GM19438 (cell line): ENCODE results near the gene KRTAP5-1.
A peak's percentile ranks its signal among the peaks of the same experiment; 100 is the strongest.
"Not testable (repeated sequence)": the region's sequence is repeated elsewhere in the genome, so short reads cannot be mapped to it uniquely, and the experiment has no call there.

Experiments
- ATAC-seq: cut with Tn5 transposase; IDR thresholded peaks from one replicate; pipeline ENCODE4 v1.9.1; 2021; ENCODE audit warnings: low read depth; ENCODE audit not compliant: unreplicated experiment

The KRTAP5-1 gene, protein sequence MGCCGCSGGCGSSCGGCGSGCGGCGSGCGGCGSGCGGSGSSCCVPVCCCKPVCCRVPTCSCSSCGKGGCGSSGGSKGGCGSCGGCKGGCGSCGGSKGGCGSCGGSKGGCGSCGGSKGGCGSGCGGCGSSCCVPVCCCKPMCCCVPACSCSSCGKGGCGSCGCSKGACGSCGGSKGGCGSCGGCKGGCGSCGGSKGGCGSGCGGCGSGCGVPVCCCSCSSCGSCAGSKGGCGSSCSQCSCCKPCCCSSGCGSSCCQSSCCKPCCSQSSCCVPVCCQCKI

DNA sequence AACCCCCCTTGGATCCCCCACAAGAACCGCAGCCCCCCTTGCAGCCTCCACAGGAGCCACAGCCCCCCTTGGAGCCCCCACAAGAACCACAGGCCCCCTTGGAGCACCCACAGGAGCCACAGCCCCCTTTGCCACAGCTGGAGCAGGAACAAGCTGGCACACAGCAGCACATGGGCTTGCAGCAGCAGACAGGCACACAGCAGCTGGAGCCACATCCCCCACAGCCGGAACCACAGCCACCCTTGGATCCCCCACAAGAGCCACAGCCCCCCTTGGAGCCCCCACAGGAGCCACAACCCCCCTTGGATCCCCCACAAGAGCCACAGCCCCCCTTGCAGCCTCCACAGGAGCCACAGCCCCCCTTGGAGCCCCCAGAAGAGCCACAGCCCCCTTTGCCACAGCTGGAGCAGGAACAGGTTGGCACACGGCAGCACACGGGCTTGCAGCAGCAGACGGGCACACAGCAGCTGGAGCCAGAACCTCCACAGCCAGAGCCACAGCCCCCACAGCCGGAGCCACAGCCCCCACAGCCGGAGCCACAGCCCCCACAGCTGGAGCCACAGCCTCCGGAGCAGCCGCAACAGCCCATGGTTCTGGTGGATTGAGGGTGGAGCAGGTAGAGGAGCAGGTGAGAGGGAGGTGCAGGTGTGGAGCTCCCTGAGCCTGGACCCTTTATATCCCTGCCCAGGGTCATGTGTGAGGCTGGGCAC lies at the start of gene KRTAP5-1:
TSS of gene KRTAP5-1 (minus strand) at position 623 of the 710 bp plus-strand sequence. CDS start at position 589, 34 bp downstream.
- not testable (repeated sequence) for ATAC-seq

DNA sequence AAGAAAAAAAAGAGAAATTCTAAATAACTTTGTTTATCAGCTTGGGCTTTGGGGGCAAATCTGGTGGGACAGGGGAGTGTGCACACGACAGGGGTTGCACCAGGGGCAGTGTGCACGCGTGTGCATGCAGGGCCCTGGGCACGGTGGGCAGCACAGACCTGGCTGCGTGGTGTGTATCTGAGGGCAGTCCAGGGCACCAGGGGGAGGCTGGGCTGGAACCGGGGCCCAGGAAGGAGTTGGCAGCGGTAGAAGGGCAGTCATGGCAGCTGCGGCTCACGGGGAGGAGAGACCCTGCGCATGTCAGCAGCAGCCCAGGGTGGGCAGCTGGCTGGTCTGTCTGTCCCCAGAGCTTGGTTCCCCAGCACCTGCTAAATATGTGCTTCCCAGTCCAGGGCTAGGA lies 48.8 kb upstream of the KRTAP5-1 start:
- ATAC-seq = no peak

GRCh38 chr11:1632053-1632714 lies 47.1 kb upstream of the KRTAP5-1 start:
- ATAC-seq = no peak

GRCh38 chr11:1631066-1631568 lies 46.0 kb upstream of the KRTAP5-1 start:
- ATAC-seq = no peak

GRCh38 chr11:1630271-1630670 lies 45.2 kb upstream of the KRTAP5-1 start:
- ATAC-seq = no peak

DNA sequence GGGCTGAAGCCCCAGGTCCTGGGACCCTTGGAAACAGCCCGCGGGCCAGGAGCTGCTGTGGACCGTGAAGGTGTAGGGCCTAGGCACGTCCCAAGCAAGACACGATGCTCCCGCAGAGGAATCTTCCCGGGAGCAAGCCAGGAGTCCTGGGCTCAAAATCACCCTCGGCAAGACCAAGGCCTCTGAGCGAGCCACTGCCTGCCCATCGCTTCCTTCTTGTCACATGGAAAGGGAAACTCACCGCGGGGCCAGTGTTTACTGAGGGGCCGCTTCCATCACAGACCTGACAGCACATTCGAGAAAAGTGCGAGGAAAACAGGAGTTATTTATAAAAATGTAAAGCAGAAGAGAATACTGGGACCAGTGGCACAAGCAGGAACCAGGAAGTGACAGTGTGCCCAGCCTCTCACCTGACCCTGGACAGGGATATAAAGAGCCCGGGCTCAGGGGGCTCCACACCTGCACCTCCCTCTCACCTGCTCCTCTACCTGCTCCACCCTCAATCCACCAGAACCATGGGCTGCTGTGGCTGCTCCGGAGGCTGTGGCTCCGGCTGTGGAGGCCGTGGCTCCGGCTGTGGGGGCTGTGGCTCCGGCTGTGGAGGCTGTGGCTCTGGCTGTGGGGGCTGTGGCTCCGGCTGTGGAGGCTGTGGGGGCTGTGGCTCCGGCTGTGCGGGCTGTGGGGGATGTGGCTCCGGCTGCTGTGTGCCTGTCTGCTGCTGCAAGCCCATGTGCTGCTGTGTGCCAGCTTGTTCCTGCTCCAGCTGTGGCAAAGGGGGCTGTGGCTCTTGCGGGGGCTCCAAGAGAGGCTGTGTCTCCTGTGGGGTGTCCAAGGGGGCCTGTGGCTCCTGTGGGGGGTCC lies 44.5 kb upstream of the KRTAP5-1 start, which contains the start of gene KRTAP5-5:
TSS of gene KRTAP5-5 (plus strand) at position 450 of the 860 bp plus-strand sequence. CDS start at position 516, 66 bp downstream.
- ATAC-seq = no peak

DNA sequence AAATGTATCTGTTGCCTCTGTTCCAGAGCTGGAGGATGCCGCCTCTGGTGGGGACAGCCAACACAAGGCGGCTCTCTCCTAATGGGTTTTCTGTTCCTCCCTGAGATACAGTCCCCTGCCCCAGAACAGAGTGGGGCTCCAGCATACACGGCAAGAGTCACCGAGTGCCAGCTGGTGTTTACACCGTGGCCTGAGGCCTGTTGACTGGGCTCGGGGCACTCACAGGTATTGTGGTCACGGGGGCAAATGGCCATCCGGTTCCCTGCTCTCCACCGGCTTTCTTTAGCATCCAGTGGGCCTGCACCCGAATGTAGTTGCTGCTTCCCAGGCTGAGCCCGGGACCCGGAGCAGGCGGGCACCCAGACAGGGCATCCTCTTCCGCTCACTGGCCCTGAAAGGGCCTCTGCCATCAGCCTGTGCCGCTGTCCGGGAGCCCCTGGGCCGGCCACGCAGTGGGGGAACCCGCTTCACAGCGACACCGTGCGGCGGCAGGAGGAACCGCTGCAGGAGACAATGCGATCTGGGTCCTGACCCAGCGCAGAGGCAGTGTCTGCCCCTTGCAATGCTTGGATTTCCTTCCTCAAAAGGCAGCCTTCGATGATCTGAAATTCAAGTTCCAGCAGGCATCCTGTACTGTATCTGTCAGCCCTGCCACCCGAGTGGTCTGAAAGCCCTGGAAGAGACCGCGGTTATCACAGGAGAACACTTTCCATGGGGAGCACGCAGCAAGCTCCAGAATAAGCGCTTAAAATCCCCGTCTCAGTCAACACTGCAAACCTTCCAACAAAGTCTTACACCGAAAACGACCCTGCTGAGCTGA lies 43.6 kb upstream of the KRTAP5-1 start:
- no peak for ATAC-seq

- no peak for ATAC-seq
Measured at GRCh38 chr11:1625541-1625940, 40.5 kb upstream of the KRTAP5-1 start.

DNA sequence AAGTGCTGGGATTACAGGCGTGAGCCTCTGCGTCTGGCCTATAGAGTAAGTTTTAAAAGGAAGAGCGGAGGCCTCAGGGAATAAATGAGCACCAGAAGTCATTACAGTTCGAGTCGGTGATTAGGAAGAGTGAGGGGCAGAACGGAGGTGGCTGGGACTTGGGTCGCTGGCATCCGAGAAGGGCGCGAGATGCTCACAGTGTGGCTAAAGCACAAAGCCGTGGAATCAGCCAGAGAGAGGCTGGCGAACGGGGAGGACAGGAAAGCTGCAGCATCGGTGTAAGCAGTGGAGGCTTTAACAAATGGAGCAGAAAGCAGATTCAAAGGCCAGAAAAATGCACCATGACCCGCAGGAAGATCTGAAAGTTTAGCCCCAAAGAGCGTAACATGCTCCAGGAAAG lies 39.5 kb upstream of the KRTAP5-1 start:
- ATAC-seq = no peak

GRCh38 chr11:1623716-1624115 lies 38.6 kb upstream of the KRTAP5-1 start:
- ATAC-seq = no peak

DNA sequence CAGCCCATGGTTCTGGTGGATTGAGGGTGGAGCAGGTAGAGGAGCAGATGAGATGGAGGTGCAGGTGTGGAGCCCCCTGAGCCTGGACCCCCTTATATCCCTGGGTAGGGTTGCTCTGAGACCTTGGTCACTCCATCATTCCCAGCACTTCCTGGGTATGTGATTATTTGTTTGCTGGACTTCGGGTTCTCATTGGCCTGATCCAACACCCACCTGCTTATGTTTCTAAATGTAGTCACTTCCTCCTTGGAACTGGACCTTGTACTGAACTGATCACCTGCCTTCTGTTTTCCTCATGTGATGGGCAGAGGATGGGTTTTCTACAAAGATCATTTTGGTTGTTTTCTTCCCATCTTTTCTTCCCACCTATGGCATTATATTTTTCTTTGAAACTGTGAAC lies 37.0 kb upstream of the KRTAP5-1 start, which contains the start of gene KRTAP5-4:
TSS of gene KRTAP5-4 (minus strand) at position 53 of the 400 bp plus-strand sequence. CDS start at position 8, 45 bp downstream.
- no peak for ATAC-seq

- no peak for ATAC-seq
Measured at GRCh38 chr11:1619449-1619848, 34.4 kb upstream of the KRTAP5-1 start.

- ATAC-seq = no peak
Measured at GRCh38 chr11:1618231-1618630, 33.1 kb upstream of the KRTAP5-1 start.

DNA sequence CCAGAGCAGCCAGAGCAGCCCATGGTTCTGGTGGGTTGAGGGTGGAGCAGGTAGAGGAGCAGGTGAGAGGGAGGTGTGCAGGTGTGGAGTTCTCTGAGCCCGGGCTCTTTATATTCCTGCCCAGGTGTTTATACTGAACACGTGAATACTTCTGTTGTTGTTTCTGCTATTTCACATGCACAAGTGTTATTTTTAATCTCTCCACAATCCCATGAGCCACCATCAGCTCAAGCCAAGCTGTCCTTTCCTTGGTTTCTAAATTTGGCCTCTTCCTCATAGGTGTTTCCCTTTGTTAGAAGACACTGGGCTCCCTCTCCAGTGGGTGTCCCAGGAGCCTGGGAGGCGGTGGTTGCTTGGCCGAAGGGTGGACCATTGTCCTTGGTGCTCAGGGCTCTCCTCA lies 23.3 kb upstream of the KRTAP5-1 start, which contains the start of gene KRTAP5-3:
TSS of gene KRTAP5-3 (minus strand) at position 101 of the 400 bp plus-strand sequence. CDS start at position 23, 78 bp downstream.
- no peak for ATAC-seq

GRCh38 chr11:1607901-1608300 lies 22.8 kb upstream of the KRTAP5-1 start:
- not testable (repeated sequence) for ATAC-seq

DNA sequence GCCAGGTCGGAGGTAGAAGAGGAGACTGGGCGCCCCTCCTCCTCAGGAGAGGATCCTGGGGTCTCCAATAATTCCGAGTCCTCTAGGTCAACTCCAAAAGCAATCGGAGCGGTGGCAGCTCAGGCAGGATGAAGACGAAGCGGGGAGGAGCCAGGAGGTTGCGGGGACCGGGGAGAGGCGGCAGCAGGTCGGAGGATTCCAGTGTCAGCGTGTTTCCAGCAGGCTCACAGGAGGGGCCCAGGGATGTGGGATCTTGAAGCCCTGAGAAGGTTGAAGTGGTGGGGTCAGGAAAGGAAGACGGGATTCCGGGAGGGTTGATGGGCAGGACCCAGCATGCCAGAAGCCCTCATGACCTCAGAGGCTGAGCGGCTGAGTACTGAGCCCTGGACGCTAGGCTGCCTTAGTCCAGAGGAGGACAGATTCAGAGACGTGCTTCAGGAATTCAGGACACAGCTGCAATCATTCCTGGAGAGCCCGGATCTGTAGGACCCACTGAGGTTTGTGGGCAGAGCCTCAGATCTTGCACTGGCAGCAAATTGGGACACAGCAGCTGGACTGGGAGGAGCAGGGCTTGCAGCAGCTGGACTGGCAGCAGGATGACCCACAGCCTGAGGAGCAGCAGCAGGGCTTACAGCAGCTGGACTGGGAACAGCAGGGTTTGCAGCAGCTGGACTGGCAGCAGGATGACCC lies 22.2 kb upstream of the KRTAP5-1 start:
- not testable (repeated sequence) for ATAC-seq

- peak; percentile 66 for ATAC-seq
Measured at GRCh38 chr11:1605923-1606322, 20.8 kb upstream of the KRTAP5-1 start.

DNA sequence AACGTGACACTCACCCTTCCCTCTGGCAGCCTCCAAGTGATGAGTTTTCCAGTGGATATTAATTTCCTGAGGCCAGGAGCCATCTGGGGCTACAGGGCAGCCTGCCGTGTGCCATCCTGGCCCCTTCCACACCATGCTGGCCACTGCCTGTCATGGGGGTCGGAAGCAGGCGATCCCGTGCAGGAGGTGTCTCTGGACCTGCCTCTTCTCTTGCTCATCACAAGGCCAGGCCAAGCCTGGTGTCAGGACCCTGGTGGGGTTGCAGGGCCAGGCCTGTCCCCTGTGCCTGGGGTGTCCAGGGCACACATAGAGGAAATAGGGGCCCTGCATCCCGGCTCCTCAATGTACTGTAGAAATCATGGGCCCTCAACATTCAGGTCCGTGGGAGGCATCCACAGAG lies 19.6 kb upstream of the KRTAP5-1 start:
- ATAC-seq = no peak

GRCh38 chr11:1604181-1604580 lies 19.1 kb upstream of the KRTAP5-1 start:
- no peak for ATAC-seq
